ENCODE data around the gene RPL37A.

The RPL37A gene

GRCh38 chr2:216498379-216499352, at the start of gene RPL37A:
TSS of gene RPL37A (plus strand) at chr2:216498844. CDS start at chr2:216498875, 31 bp downstream.
- DNase-seq (ENCODE audit: low read depth in 2 of 2): peak; percentile 70 to 77

DNA sequence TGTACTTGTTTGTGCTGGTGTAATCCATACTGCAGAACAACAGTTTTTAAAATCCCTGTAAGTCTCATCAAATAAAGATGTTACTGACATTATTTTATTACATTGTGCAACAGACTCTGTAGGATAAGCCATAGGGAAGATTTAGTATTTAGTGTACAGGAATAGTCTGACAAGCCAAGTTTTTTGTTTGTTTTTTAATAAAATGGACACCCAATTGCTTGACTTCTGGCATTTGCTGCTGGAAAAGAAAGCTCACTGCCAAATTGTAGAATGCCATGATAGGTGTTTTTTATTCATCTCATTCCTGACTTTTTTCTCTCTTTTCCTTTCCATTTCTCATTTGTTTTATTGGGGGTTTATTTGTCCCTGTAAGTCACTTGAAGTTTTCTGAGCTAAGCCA, 48.3 kb upstream of the RPL37A start:
- DNase-seq (ENCODE audit: low read depth in 2 of 2): no peak

DNA sequence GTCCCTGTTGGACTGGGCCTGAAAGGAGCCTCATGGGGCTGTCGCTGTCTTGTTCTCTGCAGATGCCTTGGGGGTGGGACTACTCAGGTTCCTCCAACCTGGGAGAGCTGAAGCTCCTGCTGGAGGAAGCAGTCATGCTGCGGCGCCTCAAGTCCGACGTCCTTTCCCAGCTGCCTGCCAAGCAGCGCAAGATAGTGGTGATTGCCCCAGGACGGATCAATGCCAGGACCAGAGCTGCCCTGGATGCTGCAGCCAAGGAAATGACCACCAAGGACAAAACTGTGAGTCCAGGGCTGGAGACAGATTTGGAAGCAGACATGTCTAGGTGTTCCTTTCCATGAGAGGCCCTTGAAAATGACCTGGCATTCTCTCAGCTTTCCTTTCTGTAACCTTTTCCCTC, 47.9 kb upstream of the RPL37A start:
- DNase-seq (ENCODE audit: low read depth in 2 of 2): no peak

- DNase-seq (ENCODE audit: low read depth in 2 of 2): no peak
Measured at GRCh38 chr2:216453955-216454614, 44.6 kb upstream of the RPL37A start.

- no peak for DNase-seq (ENCODE audit: low read depth in 2 of 2)
Measured at GRCh38 chr2:216463148-216463547, 35.5 kb upstream of the RPL37A start.

- no peak for DNase-seq (ENCODE audit: low read depth in 2 of 2)
Measured at GRCh38 chr2:216464104-216464720, 34.4 kb upstream of the RPL37A start.

DNA sequence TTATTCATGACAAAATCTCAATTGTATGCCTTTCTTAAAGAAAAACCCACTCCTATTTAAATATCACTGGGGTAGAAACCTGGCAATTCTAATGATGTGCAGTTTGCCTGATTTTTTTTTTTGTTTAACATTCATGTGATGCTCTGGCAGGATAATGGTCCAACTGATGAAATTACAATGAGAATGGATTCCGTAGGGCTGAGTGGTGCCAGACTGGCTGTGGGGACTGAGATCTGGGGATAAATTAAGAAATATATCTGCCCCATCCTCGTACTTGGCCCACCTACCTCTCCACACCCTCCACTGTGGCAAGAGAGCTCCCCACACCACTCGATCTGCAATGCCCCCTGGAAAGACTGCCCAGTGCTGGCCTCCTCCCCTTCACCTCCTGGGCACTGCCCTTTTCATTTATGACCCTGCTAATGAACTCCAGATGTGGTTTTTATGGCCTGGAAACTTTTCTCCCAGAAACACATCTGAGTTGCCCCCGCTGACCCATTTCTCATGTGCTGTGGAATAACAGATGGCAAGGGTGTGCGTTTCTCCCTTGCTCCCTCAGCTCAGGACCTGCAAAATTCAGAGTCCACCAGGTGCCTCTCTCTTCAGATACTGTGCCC, 33.0 kb upstream of the RPL37A start:
- DNase-seq (ENCODE audit: low read depth in 2 of 2): no peak

DNA sequence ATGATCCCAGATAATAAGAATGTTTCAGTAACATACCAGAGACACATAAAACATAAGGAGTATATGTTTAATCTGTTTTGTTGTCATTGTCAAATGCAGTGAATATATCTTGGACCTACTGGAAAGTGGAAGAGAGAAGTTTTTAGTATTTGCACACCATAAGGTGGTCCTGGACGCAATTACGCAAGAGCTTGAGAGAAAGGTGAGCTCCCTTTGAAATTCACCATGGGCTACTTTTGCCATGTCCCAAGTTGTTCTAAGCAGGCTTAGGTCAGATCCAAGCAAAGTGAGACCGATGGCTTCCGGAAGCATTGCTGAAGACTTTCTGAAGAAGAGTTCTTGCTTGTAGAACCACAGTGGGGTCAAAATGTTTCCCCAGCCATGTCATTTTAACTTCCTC, 30.8 kb upstream of the RPL37A start:
- no peak for DNase-seq (ENCODE audit: low read depth in 2 of 2)

DNA sequence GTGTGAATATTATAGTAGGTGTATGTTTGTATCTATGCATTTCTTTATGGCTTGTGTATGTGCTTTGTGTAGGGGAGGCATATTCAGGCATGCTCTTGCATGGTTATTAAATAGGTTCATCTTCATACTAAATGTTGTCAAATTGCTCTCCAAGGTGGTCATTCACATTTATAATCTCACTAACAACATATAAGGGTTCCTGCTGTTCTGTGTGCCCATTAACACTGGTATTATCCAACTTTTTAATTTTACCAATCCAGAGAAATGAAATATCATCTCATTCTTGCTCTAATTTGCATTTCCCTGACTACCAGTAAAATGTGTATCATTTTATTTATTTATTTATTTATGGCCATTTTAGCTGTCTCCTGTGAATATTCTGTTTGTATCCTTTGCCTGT, 29.0 kb upstream of the RPL37A start:
- no peak for DNase-seq (ENCODE audit: low read depth in 2 of 2)

- no peak for DNase-seq (ENCODE audit: low read depth in 2 of 2)
Measured at GRCh38 chr2:216473187-216473586, 25.5 kb upstream of the RPL37A start.

DNA sequence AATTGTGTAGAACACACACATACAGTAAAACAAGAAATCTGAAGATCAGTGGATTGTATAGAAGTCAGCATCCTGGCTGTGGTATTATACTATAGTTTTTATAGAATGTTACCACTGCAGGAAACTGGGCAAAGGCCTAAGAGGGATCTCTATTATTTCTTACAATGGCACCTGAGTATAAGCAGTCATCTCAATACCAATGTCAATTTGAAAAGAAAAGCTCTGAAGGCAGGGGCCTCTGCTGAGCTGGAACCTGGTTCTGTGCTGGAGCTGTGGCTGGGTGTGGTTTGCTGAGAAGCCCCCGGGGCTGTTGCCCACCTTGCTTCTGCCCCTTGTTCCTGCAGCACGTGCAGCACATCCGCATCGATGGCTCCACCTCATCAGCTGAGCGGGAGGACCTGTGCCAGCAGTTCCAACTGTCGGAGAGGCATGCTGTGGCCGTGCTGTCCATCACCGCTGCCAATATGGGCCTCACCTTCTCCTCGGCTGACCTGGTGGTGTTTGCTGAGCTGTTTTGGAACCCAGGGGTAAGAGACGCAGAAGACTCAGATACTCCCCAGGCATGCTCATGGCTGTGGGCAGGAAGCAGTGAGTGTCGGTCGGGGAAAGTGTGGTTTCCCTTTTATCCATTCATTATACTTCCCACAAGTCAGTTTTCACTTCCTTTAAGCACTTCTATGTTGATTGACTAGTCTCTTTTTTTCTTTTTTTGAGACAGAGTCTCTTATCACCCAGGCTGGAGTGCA, 23.5 kb upstream of the RPL37A start:
- DNase-seq (ENCODE audit: low read depth in 2 of 2): no peak

DNA sequence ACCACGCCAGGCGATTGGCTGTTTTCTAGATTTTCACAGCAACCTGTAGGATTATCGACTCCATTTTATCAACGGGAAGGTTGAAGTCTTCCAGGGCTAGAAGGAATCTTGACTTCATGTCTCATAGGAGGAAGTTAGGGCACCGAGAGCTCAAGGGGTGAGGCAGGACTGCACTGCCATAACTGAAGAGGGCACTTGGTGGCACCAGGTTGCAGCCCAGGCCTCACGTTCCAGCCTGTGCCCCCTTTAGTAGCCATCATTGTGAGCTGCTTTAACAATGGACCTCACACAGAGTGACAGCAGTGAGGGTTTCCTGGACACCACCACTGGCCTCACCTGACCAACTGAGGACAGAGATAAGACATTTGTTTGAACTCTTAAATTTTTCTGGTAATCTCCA, 22.9 kb upstream of the RPL37A start:
- DNase-seq (ENCODE audit: low read depth in 2 of 2): no peak

GRCh38 chr2:216477283-216478035, 21.2 kb upstream of the RPL37A start:
- DNase-seq (ENCODE audit: low read depth in 2 of 2): no peak

GRCh38 chr2:216478151-216478550, 20.5 kb upstream of the RPL37A start:
- no peak for DNase-seq (ENCODE audit: low read depth in 2 of 2)

DNA sequence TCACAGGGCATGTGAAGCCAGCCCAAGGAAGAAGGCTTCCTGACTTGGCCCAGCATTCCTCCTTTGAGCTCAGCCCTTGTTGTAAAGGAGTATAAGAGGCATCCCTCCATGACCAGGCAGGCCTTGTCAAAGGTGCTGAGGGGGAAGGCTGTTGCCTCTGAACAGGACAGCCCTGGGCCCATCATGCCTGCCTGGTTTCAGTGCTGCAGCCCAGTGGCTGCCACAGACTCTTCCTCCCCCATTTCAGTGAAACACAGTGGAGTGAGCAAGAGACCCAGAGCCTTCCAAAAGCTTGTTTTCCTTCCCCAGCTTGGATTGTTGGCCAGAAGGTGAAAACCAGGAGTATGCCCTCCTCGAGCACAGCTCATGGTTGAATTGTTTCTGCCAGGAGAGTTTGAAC, 19.9 kb upstream of the RPL37A start:
- DNase-seq (ENCODE audit: low read depth in 2 of 2): no peak

DNA sequence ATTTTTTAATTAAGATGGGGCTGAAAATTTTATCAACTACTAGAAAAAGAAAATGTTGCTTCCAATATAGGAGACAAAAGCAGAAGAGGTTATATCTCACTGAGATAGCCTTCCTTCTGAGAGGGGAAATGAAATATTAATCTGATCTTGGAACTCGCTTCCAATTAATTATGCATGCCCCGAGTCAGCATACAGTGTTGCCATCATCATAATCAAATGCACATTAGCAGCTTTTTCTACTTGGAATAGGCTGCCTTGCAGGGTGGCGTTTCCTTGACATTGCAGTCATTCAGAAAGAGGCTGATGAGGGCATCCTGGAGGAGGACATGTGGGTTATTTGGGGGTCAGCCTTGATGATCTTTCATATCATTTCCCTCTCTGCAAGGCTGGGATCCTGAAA, 18.4 kb upstream of the RPL37A start:
- DNase-seq (ENCODE audit: low read depth in 2 of 2): no peak

DNA sequence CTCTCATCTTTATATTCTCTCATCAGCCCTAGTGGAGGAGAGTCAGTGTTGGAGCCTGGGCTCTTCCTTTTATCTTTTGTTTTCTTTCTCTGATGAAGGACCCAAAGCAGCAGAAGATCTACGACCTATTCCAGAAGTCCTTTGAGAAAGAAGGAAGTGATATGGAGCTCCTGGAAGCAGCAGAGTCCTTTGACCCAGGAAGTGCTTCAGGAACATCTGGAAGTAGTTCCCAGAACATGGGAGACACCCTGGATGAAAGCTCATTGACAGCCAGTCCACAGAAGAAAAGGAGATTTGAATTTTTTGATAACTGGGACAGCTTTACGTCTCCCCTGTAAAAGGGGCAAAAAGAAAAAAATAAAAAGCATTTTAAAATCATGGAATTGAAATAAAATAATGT, 16.0 kb upstream of the RPL37A start:
- no peak for DNase-seq (ENCODE audit: low read depth in 2 of 2)

- DNase-seq (ENCODE audit: low read depth in 2 of 2): no peak
Measured at GRCh38 chr2:216485237-216485636, 13.4 kb upstream of the RPL37A start.

DNA sequence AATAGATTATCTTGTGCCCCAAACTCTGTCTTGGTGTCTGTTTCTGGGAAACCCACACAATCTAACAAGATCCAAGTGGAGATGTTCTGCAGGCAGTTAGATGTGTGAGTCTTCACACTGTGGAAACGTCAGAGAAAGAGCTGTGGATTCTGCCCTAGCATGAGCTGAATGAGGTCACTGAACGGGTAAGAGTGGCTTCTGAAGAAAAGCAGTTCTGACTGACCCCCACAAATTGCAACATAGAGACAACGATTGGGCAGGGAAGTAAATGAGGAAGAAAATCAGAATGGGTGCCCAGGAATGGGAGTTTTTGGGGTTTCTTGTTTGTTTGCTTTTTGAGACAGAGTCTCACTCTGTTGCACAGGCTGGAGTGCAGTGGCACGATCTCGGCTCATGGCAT, 12.9 kb upstream of the RPL37A start:
- no peak for DNase-seq (ENCODE audit: low read depth in 2 of 2)

DNA sequence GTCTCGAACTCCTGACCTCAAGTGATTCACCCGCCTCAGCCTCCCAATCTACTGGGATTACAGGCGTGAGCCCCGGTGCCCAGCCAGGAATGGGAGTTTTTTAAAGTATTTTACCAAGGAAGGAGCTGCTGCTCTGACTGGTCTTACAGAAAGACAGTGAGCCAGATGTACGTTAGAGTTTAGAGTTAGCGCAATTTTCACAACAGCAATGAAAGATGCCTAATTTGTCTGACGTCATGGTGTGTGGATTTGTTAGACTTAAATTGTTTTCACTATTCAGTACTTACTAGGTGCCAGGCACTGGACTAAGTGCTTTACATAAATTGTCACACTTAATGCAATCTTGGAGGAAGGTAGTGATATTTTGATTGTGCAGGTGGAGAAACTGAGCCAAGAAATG, 12.4 kb upstream of the RPL37A start:
- DNase-seq (ENCODE audit: low read depth in 2 of 2): no peak

- no peak for DNase-seq (ENCODE audit: low read depth in 2 of 2)
Measured at GRCh38 chr2:216486708-216487107, 11.9 kb upstream of the RPL37A start.
